GM06990 (cell line): Measurements from ENCODE around the gene ECHDC3.
"Not testable (repeated sequence)": the region's sequence is repeated elsewhere in the genome, so short reads cannot be mapped to it uniquely, and the experiment has no call there.

Experiments
- DNase-seq: peaks from one replicate; pipeline ENCODE4 v3.0.0-alpha.2; 2011; ENCODE audit not compliant: insufficient read length; ENCODE audit errors: extremely low read depth
- H3K27me3 ChIP-seq: replicated peaks from 2 replicates; pipeline ENCODE4 v1.6.0; 2011; ENCODE audit warnings: low read length; ENCODE audit not compliant: control insufficient read depth, insufficient read depth
- H3K36me3 ChIP-seq: 2 replicates; pipeline ENCODE4 v1.5.1; 2011; ENCODE audit warnings: low read length; ENCODE audit not compliant: control insufficient read depth, insufficient read depth
- H3K4me3 ChIP-seq: replicated peaks from 2 replicates; pipeline ENCODE4 v1.5.1; 2011; ENCODE audit warnings: low read depth, mild to moderate bottlenecking, control low read depth, low read length
- TF ChIP-seq, protein P1 (sequence below): IDR thresholded peaks from 2 replicates; pipeline ENCODE4 v1.5.1; 2011; ENCODE audit warnings: low read length, control low read depth, mild to moderate bottlenecking, inconsistent platforms; ENCODE audit not compliant: insufficient read depth, poor library complexity, severe bottlenecking

ECHDC3 gene

GRCh38 chr10:11705722-11706121 is 36.5 kb upstream of the ECHDC3 start:
- no peak overlapping the region for H3K4me3 ChIP-seq
- no peaks in the 10 kb centered on the region for H3K27me3 ChIP-seq
- no peaks in the 10 kb centered on the region for H3K36me3 ChIP-seq
- TF ChIP-seq, protein P1, sequence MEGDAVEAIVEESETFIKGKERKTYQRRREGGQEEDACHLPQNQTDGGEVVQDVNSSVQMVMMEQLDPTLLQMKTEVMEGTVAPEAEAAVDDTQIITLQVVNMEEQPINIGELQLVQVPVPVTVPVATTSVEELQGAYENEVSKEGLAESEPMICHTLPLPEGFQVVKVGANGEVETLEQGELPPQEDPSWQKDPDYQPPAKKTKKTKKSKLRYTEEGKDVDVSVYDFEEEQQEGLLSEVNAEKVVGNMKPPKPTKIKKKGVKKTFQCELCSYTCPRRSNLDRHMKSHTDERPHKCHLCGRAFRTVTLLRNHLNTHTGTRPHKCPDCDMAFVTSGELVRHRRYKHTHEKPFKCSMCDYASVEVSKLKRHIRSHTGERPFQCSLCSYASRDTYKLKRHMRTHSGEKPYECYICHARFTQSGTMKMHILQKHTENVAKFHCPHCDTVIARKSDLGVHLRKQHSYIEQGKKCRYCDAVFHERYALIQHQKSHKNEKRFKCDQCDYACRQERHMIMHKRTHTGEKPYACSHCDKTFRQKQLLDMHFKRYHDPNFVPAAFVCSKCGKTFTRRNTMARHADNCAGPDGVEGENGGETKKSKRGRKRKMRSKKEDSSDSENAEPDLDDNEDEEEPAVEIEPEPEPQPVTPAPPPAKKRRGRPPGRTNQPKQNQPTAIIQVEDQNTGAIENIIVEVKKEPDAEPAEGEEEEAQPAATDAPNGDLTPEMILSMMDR: no peak
- no peak for DNase-seq

DNA sequence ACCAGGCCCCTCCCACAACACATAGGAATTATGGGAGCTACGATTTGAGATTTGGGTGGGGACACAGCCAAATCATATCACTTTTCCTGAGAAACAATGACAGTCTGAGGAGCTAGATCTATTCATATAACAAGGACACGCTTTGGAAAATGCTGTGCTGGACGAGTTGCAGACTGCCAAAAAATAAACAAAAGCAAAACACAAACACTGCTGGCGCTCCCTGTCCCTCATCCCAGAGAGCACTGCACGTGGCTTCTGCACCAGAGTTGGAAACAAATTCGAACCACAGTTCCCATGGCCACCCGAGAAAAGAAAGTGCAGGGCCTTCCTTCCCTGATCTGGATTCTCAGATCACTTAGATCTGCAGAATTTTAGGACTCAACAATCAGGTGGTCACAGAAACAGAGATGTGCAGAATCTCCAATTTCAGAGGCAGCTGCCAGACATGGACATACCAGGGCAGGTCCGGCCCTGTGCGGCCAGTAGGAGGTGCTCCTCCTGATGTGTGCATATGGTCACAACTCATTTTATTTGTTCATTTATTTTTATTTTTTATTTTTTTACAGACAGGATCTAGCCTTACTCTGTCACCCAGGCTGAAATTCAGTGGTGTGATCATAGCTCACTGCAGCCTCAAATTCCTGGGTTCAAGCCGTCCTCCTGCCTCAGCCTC is 35.2 kb upstream of the ECHDC3 start:
- Histone ChIP-seq H3K4me3 (no peak overlapping the region), H3K36me3 (no peaks in the 10 kb centered on the region), H3K27me3 (no peaks in the 10 kb centered on the region)
- DNase-seq: no peak
- TF ChIP-seq, protein P1: peak; percentile 34

- H3K4me3 ChIP-seq: no peak overlapping the region
- no peaks in the 10 kb centered on the region for H3K36me3 ChIP-seq
- TF ChIP-seq, protein P1: no peak
- DNase-seq: no peak
- no peaks in the 10 kb centered on the region for H3K27me3 ChIP-seq
These were observed 34.4 kb upstream of the ECHDC3 start for GRCh38 chr10:11707624-11708350.

GRCh38 chr10:11708801-11709200 is 33.4 kb upstream of the ECHDC3 start:
- H3K36me3 ChIP-seq, DNase-seq, H3K27me3 ChIP-seq, H3K4me3 ChIP-seq: not testable (repeated sequence)

GRCh38 chr10:11712744-11713143 is 29.4 kb upstream of the ECHDC3 start:
- no peak for DNase-seq
- Histone ChIP-seq H3K27me3 (no peaks in the 10 kb centered on the region; the same call in 1 of the 2 replicates), H3K36me3 (no peaks in the 10 kb centered on the region), H3K4me3 (no peak overlapping the region)
- TF ChIP-seq, protein P1: no peak

DNA sequence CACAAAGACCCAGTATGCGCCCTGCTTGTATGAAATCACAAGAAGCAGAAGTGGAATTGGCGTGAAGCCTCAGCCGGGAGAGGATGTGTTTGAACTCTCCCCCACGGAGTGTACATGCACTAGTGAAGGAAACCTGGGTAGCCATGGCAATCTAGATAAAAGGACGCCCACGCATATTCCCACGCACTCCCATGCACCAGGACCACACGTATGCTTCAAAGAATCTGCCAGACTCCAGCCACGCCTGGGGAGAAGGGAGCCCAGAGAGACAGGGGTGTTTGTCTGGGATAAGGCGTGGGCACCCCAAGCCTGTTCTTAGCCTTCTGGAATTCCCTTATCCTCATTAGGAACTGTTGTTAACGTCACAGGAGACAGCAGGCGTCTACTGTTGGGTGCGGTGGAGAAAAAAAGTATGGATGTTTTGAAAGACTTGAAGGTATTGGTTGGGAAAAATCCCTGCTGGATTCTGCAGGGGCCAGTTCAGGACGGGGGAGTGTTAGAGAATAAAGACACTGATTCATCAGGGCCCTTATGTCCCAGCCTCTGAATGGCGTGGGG is 28.9 kb upstream of the ECHDC3 start:
- TF ChIP-seq, protein P1: no peak
- DNase-seq: no peak
- no peaks in the 10 kb centered on the region; the same call in 1 of the 2 replicates for H3K27me3 ChIP-seq
- H3K4me3 ChIP-seq: no peak overlapping the region
- H3K36me3 ChIP-seq: no peaks in the 10 kb centered on the region
